ENCODE measurements around the gene SNUPN.
"Not testable (repeated sequence)": the region's sequence is repeated elsewhere in the genome, so short reads cannot be mapped to it uniquely, and the experiment has no call there.

Gene SNUPN

GRCh38 chr15:75631935-75632334 is 6.4 kb upstream of the SNUPN start:
- DNase-seq = no peak

- no peak for DNase-seq
These were observed 3.0 kb downstream of the SNUPN start for GRCh38 chr15:75622505-75622904.

- DNase-seq = no peak
These were observed 4.6 kb downstream of the SNUPN start for GRCh38 chr15:75620841-75621391.

- no peak for DNase-seq
These were observed 5.3 kb downstream of the SNUPN start for GRCh38 chr15:75620058-75620820.

GRCh38 chr15:75616766-75617165 is 8.8 kb downstream of the SNUPN start:
- DNase-seq = no peak

GRCh38 chr15:75606711-75607699 is 18.5 kb downstream of the SNUPN start:
- DNase-seq = no peak

- DNase-seq = no peak
These were observed 19.5 kb downstream of the SNUPN start for GRCh38 chr15:75606026-75606425.

- no peak for DNase-seq
These were observed 26.1 kb downstream of the SNUPN start for GRCh38 chr15:75599401-75599800.

GRCh38 chr15:75598361-75598760 is 27.2 kb downstream of the SNUPN start:
- DNase-seq = no peak

- no peak for DNase-seq
These were observed 27.7 kb downstream of the SNUPN start for GRCh38 chr15:75597667-75598341.

GRCh38 chr15:75596703-75597345 is 28.7 kb downstream of the SNUPN start:
- DNase-seq = no peak

GRCh38 chr15:75594276-75594675 is 31.2 kb downstream of the SNUPN start:
- no peak for DNase-seq

GRCh38 chr15:75591655-75592364 is 33.7 kb downstream of the SNUPN start:
- DNase-seq = no peak

- DNase-seq = no peak
These were observed 35.3 kb downstream of the SNUPN start for GRCh38 chr15:75590239-75590638.

GRCh38 chr15:75589071-75589470 is 36.5 kb downstream of the SNUPN start:
- DNase-seq = no peak

- DNase-seq = not testable (repeated sequence)
These were observed 39.1 kb downstream of the SNUPN start for GRCh38 chr15:75586422-75586821.

GRCh38 chr15:75584121-75584520 is 41.4 kb downstream of the SNUPN start:
- DNase-seq = no peak

GRCh38 chr15:75583701-75584100 is 41.8 kb downstream of the SNUPN start:
- DNase-seq = no peak

- not testable (repeated sequence) for DNase-seq
These were observed 42.6 kb downstream of the SNUPN start for GRCh38 chr15:75582943-75583342.

- DNase-seq = peak; percentile 77 to 78
These were observed 46.3 kb downstream of the SNUPN start, which contains the start of gene PTPN9 for GRCh38 chr15:75578948-75579920. TSS of gene PTPN9 (minus strand) at chr15:75579315. CDS start at chr15:75578776, 539 bp downstream.
